Fibroblast of skin of abdomen (primary cell): ENCODE measurements around the gene TRAF2.

Source experiments
- DNase-seq: peaks from one replicate; pipeline ENCODE4 v3.0.0-alpha.2; 2013

TRAF2 gene

DNA sequence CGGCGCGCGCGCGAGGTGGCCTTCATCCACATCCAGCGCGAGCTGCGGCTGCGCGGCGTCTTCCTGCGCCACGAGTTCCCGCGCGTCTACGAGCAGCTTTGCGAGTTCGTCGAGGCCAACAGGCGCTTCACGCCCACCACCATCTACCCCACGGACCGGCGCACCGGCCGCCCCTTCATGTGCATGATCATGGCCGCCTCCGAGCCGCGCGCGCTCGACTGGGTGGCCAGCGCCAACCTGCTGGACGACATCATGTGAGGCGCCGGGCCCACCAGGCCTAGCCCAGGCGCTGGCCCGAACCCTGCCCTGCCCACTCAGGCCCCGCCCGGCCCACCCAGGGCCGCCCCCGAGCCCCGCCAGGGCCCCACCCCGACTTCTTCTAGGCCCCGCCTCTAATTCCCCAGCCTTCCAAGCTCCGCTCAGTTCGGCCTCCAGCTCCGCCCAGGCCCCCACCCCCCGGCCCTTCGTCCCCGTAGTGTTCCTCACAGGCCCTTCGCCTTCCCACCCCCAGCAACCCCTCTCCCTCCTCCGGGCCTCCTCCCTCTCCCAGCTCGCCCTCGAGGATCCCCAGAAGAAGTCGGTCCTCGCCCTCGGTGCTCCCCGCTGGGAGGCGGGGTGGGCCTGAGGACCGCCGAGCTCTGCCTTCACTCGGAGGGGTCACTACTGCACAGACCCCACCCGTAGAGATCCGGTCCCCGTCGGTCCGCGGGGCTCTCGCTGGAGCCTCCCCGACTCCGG lies 39.1 kb upstream of the TRAF2 start:
- peak; percentile 79 for DNase-seq

DNA sequence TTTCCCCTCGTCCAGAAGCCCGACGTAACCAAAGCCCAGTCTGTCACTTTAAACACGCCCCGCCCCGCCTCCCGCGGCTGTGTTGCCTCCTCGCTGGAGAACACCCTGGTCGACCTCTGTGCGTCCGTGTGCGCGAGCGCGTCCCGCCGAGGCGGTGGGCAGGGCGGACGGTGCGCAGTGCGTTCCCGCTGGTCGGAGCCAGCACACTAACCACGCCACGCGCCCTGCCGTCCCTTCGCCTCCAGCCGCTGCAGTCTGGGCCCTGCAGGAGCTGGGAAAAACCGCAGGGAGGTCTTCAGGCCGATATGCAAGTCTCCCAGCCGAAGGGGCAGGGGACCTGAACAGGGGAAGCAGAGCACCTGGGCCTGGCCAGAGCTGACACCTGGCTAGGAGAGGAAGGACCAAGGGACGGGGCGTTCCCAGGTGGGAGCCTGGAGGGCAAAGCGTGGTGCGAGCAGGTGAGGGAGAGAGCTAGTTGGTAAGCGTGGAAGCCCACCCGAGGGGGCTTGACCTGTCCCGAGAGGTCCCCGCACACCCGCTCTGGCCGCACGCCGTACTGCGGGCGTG lies 38.4 kb upstream of the TRAF2 start:
- peak; percentile 82 for DNase-seq

DNA sequence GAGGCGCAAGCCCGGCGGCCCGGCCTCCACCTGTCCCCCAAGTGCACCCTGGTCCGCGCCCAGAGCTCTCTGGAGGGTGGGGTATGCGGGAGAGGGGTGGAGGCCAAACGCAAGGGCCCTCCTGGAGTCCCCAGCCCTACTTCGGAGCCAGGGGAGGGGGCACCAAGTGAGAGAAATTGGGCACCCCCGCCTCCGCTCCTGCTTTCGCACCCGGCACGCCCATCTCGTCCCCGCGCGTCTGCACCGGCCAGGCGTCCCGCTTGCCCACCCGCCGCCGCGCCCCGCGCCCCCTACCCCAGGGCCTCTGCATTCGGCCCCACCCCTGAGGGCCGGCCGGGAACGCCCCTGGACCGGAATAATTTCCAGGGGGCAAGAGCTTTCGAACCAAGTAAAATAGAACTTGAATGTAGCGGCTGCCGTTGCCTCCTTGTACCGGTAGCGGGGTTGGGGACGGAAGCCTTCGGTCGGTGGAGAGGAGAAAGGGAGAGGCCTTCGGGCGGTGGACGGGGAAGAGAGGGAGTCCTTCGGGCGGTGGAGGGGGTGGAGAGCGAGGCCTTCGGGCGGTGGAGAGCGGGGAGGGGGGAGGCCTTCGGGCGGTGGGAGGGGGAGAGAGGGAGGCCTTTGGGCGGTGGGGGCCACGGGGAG lies 37.8 kb upstream of the TRAF2 start:
- DNase-seq = no peak

DNA sequence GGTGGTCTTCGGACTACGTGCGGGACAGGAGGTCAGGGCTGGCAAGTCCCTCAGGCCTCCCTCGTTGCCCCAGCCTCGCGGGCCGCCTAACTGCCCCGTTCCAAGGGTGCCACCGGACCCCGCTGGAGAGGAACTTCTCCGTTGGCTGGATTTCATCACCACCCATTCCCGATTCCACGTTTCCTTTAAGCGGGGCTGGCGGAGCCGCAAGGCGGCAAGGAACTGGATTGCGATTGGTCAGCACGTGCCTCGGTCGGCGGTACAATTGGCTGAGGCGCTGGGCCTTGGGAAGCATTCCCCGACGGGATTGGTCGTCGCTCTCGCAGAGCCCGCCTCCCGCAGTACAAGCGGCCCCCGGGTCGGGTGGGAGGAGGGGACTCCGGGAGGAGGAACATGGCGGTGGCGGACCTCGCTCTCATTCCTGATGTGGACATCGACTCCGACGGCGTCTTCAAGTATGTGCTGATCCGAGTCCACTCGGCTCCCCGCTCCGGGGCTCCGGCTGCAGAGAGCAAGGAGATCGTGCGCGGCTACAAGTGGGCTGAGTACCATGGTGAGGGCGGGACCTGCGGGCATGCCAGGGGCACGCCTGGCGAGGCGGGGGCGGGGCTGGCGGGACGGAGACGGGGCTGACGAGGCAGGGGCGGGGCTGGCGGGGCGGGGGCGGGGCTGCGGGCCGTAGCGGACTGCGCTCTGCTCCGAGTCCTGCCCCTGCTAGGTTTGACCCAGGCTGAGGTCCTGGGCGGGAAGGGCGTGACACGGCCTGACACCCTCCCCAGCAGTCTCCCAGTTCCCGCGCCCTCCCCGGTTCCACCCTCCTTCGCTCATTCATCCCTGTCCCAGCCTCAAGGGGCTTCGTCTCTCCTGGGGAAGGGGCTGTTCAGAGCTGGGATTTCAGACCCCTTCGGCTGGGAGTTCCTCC lies 37.0 kb upstream of the TRAF2 start, which contains the start of gene PHPT1:
Gene PHPT1 (plus strand): TSS at position 372 of the 922 bp plus-strand sequence. CDS start 22 bp downstream, at position 394.
- DNase-seq = peak; percentile 99

DNA sequence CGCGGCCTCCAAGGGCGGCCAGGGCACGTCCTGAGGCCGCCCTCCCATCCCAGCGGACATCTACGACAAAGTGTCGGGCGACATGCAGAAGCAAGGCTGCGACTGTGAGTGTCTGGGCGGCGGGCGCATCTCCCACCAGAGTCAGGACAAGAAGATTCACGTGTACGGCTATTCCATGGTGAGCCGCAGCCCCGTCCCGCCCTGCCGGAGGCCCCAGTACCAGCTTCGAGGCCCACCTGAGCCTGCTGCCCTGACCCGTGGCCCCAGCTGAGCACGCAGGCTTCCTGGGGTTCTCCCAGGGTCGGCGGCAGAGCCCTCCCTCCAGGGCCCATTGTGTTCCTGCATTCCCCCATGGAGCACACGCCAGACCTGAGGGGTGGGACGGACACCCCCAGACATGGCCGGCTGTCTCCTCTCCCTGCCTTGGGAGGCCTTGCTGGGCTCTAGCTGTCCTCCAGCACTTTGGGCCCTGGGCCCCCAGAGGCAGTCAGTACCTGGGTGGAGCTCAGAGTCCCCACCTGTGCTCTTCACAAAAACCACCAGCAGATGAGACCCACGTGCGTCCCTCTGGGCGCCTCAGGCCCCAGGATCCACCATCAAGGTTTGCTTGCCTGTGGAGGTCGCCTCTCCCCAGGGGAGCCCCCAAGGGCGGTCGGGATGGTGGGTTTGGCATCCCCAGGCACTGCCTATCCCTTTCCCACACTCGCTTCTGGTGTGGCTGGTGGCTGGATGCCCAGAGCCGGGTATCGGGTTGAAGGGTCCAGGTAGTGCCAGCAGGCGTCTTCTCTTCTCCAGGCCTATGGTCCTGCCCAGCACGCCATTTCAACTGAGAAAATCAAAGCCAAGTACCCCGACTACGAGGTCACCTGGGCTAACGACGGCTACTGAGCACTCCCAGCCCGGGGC lies 36.1 kb upstream of the TRAF2 start:
- no peak for DNase-seq

DNA sequence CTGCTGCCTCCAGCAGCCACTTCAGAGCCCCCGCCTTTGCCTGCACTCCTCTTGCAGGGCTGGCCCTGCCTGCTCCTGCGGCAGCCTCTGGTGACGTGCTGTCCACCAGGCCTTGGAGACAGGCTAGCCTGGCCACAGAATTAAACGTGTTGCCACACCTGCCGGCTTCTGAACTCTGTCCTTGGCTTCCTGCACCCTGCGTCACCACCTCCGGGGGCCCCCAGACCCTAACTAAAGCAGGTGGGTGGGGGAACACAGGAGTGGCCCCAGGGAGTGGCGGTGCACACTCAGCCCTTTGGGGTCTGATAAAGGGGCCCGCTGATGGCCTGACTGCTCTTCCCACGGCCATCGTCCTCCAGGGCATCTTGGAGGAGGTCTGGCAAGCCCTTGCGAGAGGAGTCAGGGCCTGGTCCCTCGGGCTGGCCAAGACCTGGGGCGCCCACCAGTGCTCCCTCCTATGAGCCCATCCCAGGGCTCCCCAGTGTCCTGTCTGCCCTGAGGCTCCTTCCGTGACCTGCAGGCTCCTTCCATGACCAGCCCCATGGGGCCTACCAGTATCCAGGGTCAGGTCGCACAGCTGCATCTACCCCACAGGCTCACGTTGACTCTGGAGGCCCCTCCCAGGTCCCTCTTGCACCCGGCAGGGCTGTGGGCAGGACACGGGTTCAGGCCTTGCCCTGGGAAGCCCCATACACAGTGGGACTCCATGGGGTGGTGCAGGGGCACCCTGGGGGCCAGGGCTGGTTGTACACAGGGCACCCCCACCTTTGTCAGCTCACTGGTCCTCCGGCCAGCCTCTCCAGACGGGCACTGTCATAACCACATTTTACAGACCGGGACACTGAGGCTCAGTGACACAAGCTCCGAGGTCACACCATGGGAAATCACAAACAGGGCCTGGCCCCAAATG lies 35.2 kb upstream of the TRAF2 start:
- DNase-seq = no peak

DNA sequence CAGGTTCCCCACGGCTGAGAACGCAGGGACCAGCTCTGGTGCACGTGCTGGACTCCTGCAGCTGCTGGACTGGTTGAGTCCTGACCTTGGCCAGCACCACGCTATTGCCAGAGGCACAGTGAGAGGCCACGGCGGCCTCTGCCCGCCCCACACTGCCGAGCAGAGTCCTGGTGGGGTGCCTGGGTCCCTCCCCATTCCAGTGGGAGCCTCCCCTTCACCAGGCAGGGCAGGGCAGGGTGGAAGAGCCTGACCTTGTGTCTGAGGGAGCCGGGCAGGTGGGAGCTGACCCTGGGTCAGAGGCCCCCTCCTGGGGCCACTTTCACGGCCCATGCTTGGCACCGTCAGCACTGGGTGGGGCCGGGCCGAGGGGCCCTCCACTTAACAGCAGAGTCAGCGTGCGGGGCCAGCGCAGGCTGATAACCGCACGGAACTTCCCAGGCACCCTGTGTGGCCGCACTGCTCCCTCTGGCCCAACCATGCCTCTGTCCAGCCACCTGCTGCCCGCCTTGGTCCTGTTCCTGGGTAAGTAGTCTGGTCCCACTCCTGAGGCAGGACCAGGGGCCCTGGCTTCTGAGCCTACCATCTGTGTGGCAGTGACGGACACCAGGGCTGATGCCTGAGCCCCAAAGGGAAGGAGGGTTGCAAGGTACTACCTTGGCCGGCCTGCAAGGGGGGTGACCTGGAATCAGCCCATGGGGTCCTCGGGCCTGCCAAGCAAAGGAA lies 34.2 kb upstream of the TRAF2 start, which contains the start of gene MAMDC4:
Gene MAMDC4 (plus strand): TSS at position 406 of the 723 bp plus-strand sequence. CDS start 71 bp downstream, at position 477.
- DNase-seq = no peak

DNA sequence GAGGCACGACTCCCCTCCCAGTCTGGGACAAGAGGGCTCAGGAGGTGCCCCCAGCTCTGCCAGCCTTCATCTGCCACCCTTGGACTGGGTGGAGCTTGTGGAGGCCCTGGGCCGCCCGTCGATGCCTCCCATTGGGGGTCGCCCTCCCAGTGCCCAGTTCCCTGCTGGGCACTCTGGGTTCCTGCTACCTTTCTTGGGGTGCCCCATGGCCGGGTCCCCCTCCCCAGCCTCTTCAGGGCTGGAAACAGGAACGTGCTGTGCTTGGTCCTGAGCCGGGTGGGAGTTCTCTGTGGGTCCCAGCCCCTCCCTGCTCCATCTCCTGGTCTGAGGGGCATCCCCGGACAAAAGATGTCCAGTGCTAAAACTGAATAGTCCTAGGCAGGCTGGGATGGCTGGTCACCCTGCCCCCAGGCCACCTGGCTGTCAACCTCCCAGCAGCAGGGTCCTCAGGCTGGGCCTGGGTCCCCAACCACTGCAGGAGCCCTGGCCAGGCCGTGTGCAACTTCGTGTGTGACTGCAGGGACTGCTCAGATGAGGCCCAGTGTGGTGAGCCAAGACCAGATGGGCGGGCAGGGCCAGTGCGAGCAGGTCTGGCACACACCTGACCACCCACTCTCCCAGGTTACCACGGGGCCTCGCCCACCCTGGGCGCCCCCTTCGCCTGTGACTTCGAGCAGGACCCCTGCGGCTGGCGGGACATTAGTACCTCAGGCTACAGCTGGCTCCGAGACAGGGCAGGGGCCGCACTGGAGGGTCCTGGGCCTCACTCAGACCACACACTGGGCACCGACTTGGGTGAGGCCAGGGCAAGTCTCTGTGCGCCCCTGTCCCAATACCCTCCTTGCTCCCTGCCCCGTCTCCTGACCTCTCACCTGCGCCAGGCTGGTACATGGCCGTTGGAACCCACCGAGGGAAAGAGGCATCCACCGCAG lies 33.4 kb upstream of the TRAF2 start:
- DNase-seq = no peak

DNA sequence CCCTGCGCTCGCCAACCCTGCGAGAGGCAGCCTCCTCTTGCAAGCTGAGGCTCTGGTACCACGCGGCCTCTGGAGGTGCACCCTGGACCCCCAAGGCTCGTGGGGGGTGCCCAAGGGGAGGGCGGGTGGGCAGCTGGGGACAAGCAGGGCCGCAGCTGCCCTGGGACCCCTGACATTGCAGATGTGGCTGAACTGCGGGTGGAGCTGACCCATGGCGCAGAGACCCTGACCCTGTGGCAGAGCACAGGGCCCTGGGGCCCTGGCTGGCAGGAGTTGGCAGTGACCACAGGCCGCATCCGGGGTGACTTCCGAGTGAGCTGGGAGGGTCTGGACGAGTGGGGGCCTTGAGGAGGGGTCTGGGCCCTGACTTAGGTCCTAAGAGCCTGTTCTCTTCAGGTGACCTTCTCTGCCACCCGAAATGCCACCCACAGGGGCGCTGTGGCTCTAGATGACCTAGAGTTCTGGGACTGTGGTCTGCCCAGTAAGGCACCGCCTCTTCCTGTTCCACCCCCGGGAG lies 32.7 kb upstream of the TRAF2 start:
- no peak for DNase-seq

DNA sequence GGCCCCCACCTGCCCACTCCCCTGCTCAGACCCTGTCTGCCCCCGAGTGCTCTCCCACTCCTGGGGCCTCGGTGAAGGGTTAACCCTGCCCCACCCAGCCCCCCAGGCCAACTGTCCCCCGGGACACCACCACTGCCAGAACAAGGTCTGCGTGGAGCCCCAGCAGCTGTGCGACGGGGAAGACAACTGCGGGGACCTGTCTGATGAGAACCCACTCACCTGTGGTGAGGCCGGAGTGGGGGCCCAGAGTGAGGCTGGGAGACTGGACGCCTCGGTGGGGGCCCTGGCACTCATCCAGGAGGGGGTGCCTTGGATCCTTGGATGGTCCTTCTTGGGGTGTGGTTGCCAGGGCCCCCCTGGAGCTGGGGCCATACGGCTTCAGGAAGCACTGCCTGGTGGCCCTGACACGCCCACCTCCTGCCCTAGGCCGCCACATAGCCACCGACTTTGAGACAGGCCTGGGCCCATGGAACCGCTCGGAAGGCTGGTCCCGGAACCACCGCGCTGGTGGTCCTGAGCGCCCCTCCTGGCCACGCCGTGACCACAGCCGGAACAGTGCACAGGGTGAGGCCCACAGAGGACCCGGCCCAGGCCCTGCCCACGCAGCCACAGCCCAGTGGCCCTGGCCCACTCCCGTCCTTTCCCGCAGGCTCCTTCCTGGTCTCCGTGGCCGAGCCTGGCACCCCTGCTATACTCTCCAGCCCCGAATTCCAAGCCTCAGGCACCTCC lies 32.0 kb upstream of the TRAF2 start:
- DNase-seq = no peak

DNA sequence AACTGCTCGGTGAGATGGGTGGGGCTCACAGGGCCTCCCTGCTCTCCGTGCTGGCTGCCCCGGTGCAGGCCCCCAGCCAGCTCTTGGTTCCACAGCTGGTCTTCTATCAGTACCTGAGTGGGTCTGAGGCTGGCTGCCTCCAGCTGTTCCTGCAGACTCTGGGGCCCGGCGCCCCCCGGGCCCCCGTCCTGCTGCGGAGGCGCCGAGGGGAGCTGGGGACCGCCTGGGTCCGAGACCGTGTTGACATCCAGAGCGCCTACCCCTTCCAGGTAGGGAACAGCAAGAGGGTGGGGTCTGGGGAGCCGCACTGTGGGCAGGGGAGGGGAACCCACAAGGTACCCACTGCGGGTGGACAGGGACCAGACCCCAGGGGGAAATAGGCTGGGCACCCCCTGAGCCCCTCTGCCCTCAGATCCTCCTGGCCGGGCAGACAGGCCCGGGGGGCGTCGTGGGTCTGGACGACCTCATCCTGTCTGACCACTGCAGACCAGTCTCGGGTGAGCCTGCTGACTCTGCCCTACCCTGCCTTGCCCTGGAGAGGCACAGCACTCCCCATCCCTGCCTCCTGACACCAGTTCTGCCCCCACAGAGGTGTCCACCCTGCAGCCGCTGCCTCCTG lies 31.4 kb upstream of the TRAF2 start:
- no peak for DNase-seq

DNA sequence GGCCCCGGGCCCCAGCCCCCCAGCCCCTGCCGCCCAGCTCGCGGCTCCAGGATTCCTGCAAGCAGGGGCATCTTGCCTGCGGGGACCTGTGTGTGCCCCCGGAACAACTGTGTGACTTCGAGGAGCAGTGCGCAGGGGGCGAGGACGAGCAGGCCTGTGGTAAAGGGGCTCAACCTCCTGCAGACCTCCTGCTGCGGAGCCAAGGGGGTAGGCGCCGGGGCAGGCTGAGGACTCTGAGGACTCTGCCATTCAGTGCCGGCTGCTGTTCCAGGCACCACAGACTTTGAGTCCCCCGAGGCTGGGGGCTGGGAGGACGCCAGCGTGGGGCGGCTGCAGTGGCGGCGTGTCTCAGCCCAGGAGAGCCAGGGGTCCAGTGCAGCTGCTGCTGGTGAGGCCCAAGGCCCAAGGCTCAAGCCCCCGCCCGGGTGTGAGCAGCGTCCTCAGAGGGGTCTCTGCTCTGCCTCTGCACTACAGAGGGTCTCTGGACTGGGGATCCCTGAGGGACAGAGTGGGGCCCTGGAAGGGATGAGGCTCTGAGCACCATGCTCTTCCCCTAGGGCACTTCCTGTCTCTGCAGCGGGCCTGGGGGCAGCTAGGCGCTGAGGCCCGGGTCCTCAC lies 30.7 kb upstream of the TRAF2 start:
- no peak for DNase-seq

DNA sequence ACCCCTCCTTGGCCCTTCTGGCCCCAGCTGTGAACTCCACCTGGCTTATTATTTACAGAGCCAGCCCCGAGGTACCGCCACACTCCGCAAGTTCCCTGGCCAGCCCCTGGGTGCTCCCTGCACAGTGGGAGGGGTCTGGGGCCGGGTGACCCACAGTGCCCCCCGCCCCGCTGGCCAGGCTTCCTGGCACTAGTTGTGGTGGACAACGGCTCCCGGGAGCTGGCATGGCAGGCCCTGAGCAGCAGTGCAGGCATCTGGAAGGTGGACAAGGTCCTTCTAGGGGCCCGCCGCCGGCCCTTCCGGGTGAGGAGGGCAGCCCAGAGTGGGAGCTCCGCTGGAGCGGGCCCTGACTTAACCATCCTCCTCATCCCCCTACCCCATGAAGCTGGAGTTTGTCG lies 30.2 kb upstream of the TRAF2 start:
- no peak for DNase-seq

DNA sequence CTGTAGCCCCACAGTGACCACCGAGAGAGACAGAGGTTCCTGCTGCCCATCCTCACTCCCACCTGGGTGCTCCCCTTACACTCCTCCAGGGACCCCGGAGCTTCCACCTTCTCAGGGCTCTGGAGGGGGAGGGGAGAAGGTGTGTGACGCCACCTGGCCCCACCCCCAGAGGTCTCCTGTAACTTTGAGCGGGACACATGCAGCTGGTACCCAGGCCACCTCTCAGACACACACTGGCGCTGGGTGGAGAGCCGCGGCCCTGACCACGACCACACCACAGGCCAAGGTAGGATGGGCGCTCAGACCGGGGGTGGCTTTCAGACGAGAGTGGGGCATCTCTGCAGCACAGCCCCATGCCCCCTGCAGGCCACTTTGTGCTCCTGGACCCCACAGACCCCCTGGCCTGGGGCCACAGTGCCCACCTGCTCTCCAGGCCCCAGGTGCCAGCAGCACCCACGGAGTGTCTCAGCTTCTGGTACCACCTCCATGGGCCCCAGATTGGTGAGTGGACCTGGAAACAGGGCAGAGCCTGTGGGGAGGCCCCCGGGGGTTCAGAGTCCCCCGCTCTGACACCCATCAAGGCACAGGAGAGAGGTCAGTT lies 29.7 kb upstream of the TRAF2 start:
- DNase-seq = no peak

DNA sequence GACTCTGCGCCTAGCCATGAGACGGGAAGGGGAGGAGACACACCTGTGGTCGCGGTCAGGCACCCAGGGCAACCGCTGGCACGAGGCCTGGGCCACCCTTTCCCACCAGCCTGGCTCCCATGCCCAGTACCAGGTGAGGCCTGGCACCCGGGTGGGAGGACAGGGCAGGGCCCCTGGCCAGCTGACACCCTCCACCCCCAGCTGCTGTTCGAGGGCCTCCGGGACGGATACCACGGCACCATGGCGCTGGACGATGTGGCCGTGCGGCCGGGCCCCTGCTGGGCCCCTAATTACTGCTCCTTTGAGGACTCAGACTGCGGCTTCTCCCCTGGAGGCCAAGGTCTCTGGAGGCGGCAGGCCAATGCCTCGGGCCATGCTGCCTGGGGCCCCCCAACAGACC lies 29.1 kb upstream of the TRAF2 start:
- DNase-seq = no peak
